Uterus (tissue), 2 donors: ENCODE results near the gene PIK3R6.

Experiments used
- POLR2A ChIP-seq, 2 donors: fragments of 450-650 bp; IDR thresholded peaks; one replicate each; pipeline ENCODE4 v1.6.1; 2016; ENCODE audit warnings: antibody characterized with exemption in 2 of 2, mild to moderate bottlenecking in 1 of 2, moderate library complexity in 1 of 2
- TF ChIP-seq, protein P1 (sequence below), 4 experiments: fragments of 200-600 bp in 2 of 4; fragments of 450-650 bp in 2 of 4; sonication (generic) in 2 of 4; IDR thresholded peaks; one replicate each; pipeline ENCODE4 v1.5.1; 2016 to 2019; ENCODE audit warnings: antibody characterized with exemption in 4 of 4, mild to moderate bottlenecking in 2 of 4, moderate library complexity in 1 of 4

DNA sequence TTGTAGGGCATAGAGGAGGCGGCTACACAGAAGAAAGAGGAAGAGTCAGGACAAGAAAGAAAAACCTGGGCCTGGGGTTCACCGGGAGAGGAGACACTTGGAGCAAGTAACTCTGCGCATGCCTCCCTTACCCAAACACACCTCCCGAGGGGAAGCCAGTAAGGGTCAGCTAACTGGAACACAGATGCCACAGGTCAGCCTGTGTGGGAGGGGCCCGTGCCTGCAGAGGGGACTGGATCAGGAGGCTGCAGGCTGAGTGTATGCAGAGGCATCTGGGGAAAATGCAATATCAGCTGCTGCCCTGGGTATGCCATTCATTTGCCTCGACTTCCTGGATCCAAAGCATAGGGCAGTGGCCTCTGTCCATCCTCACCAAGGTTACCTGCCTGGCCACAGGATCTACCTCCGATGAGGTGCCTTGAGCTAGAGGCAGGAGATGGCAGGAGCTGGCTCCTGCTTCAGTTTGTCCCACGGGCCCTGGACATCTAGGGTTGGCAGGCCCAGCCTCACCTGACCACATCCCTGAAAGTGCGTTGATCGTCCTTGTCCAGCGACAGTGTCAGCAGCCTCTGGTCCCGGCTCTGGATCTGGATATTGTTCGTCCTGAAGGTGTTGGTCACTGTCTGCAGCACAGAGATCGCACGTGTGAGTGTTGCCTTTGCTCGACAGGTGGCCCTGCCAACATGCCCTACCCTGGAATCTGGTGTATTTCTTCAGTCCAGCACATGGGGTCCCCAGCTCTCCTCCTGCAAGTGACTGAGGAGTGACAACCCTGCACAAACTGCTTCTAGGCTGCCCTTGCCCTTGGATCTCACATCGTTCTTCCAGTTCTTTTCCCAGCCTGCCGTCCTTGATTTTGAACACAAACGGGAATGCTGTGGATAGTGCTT is 63.7 kb downstream of the PIK3R6 start:
- no peak for TF ChIP-seq POLR2A (IDR thresholded peaks at IDR 0.05)
- TF ChIP-seq, protein P1, sequence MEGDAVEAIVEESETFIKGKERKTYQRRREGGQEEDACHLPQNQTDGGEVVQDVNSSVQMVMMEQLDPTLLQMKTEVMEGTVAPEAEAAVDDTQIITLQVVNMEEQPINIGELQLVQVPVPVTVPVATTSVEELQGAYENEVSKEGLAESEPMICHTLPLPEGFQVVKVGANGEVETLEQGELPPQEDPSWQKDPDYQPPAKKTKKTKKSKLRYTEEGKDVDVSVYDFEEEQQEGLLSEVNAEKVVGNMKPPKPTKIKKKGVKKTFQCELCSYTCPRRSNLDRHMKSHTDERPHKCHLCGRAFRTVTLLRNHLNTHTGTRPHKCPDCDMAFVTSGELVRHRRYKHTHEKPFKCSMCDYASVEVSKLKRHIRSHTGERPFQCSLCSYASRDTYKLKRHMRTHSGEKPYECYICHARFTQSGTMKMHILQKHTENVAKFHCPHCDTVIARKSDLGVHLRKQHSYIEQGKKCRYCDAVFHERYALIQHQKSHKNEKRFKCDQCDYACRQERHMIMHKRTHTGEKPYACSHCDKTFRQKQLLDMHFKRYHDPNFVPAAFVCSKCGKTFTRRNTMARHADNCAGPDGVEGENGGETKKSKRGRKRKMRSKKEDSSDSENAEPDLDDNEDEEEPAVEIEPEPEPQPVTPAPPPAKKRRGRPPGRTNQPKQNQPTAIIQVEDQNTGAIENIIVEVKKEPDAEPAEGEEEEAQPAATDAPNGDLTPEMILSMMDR (IDR thresholded peaks at IDR 0.05) = no peak
